ENCODE measurements around the gene LCOR.

DNA sequence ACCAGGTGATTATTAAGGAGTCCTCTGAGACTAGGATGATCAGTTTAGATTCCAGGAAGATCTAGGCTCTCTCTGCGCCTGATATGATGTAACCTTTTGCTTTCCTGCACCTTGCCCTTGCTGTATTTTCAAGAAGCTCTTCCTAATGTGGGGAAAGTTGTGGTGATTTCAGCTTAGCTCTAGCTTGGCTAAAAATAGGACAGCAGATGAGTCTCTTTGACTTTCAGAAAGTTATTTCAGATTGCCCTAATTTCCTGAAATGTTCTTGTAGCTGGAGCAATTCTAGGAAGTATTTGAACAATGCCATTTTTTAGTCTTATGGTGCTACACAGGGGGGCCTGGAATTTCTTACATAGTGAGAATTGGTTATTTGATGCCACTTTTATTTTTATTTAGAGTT lies 3.8 kb downstream of the LCOR start:
- TF ChIP-seq, protein P1, sequence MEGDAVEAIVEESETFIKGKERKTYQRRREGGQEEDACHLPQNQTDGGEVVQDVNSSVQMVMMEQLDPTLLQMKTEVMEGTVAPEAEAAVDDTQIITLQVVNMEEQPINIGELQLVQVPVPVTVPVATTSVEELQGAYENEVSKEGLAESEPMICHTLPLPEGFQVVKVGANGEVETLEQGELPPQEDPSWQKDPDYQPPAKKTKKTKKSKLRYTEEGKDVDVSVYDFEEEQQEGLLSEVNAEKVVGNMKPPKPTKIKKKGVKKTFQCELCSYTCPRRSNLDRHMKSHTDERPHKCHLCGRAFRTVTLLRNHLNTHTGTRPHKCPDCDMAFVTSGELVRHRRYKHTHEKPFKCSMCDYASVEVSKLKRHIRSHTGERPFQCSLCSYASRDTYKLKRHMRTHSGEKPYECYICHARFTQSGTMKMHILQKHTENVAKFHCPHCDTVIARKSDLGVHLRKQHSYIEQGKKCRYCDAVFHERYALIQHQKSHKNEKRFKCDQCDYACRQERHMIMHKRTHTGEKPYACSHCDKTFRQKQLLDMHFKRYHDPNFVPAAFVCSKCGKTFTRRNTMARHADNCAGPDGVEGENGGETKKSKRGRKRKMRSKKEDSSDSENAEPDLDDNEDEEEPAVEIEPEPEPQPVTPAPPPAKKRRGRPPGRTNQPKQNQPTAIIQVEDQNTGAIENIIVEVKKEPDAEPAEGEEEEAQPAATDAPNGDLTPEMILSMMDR (IDR thresholded peaks at IDR 0.05), result no peak
- TF ChIP-seq CREM (CRISPR knock-in tag; IDR thresholded peaks at IDR 0.05), result no peak
- TF ChIP-seq, protein P2, sequence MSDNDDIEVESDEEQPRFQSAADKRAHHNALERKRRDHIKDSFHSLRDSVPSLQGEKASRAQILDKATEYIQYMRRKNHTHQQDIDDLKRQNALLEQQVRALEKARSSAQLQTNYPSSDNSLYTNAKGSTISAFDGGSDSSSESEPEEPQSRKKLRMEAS (CRISPR knock-in tag; IDR thresholded peaks at IDR 0.05), result no peak
- no peak for TF ChIP-seq NFE2L1 (CRISPR knock-in tag; IDR thresholded peaks at IDR 0.05)
- no peak for TF ChIP-seq NFYB (CRISPR knock-in tag; conservative IDR thresholded peaks at IDR 0.05; ENCODE audit: low read depth)
- TF ChIP-seq, protein P3, sequence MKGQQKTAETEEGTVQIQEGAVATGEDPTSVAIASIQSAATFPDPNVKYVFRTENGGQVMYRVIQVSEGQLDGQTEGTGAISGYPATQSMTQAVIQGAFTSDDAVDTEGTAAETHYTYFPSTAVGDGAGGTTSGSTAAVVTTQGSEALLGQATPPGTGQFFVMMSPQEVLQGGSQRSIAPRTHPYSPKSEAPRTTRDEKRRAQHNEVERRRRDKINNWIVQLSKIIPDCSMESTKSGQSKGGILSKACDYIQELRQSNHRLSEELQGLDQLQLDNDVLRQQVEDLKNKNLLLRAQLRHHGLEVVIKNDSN (CRISPR knock-in tag; IDR thresholded peaks at IDR 0.05), result no peak
- TF ChIP-seq, protein P4, sequence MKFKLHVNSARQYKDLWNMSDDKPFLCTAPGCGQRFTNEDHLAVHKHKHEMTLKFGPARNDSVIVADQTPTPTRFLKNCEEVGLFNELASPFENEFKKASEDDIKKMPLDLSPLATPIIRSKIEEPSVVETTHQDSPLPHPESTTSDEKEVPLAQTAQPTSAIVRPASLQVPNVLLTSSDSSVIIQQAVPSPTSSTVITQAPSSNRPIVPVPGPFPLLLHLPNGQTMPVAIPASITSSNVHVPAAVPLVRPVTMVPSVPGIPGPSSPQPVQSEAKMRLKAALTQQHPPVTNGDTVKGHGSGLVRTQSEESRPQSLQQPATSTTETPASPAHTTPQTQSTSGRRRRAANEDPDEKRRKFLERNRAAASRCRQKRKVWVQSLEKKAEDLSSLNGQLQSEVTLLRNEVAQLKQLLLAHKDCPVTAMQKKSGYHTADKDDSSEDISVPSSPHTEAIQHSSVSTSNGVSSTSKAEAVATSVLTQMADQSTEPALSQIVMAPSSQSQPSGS (CRISPR knock-in tag; IDR thresholded peaks at IDR 0.05; ENCODE audit: borderline replicate concordance, low read depth), result no peak
- TF ChIP-seq, protein P5, sequence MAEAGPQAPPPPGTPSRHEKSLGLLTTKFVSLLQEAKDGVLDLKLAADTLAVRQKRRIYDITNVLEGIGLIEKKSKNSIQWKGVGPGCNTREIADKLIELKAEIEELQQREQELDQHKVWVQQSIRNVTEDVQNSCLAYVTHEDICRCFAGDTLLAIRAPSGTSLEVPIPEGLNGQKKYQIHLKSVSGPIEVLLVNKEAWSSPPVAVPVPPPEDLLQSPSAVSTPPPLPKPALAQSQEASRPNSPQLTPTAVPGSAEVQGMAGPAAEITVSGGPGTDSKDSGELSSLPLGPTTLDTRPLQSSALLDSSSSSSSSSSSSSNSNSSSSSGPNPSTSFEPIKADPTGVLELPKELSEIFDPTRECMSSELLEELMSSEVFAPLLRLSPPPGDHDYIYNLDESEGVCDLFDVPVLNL (CRISPR knock-in tag; IDR thresholded peaks at IDR 0.05; ENCODE audit: borderline replicate concordance, low read depth), result no peak
- TF ChIP-seq, protein P6, sequence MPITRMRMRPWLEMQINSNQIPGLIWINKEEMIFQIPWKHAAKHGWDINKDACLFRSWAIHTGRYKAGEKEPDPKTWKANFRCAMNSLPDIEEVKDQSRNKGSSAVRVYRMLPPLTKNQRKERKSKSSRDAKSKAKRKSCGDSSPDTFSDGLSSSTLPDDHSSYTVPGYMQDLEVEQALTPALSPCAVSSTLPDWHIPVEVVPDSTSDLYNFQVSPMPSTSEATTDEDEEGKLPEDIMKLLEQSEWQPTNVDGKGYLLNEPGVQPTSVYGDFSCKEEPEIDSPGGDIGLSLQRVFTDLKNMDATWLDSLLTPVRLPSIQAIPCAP (CRISPR knock-in tag; IDR thresholded peaks at IDR 0.05), result no peak
- TF ChIP-seq, protein P7, sequence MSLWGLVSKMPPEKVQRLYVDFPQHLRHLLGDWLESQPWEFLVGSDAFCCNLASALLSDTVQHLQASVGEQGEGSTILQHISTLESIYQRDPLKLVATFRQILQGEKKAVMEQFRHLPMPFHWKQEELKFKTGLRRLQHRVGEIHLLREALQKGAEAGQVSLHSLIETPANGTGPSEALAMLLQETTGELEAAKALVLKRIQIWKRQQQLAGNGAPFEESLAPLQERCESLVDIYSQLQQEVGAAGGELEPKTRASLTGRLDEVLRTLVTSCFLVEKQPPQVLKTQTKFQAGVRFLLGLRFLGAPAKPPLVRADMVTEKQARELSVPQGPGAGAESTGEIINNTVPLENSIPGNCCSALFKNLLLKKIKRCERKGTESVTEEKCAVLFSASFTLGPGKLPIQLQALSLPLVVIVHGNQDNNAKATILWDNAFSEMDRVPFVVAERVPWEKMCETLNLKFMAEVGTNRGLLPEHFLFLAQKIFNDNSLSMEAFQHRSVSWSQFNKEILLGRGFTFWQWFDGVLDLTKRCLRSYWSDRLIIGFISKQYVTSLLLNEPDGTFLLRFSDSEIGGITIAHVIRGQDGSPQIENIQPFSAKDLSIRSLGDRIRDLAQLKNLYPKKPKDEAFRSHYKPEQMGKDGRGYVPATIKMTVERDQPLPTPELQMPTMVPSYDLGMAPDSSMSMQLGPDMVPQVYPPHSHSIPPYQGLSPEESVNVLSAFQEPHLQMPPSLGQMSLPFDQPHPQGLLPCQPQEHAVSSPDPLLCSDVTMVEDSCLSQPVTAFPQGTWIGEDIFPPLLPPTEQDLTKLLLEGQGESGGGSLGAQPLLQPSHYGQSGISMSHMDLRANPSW (CRISPR knock-in tag; conservative IDR thresholded peaks at IDR 0.05; ENCODE audit: low read depth), result no peak
- no peak for TF ChIP-seq SMAD4 (CRISPR knock-in tag; IDR thresholded peaks at IDR 0.05)
- TF ChIP-seq, protein P8, sequence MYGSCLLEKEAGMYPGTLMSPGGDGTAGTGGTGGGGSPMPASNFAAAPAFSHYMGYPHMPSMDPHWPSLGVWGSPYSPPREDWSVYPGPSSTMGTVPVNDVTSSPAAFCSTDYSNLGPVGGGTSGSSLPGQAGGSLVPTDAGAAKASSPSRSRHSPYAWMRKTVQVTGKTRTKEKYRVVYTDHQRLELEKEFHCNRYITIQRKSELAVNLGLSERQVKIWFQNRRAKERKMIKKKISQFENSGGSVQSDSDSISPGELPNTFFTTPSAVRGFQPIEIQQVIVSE (CRISPR knock-in tag; IDR thresholded peaks at IDR 0.05; ENCODE audit: borderline replicate concordance), result no peak
- no peak for TF ChIP-seq ZNF232 (CRISPR knock-in tag; IDR thresholded peaks at IDR 0.05)
- no peak for TF ChIP-seq ESRRA (CRISPR knock-in tag; IDR thresholded peaks at IDR 0.05; ENCODE audit: borderline replicate concordance)
